Prostate gland (tissue), 2 donors: Measurements from ENCODE around the gene LFNG. TPM values are rescaled to one million over a fixed set of nuclear protein-coding genes. Genes with fewer than 3 reads are reported as not detected.

ENCODE experiments used
- DNase-seq: peaks from one replicate; pipeline ENCODE4 v3.0.0-alpha.2; 2019; ENCODE audit warnings: low spot score
- H3K27ac ChIP-seq, 2 donors: fragments of 200-600 bp; sonication (generic); 2 replicates each; pipeline ENCODE4 v1.5.1; 2017 to 2019
- H3K27me3 ChIP-seq: fragments of 200-600 bp; sonication (generic); replicated peaks from 2 replicates; pipeline ENCODE4 v1.5.1; 2019; ENCODE audit not compliant: insufficient read depth
- H3K36me3 ChIP-seq, 2 donors: fragments of 200-600 bp; sonication (generic); 1 replicate in 1 of 2; 2 replicates in 1 of 2; pipeline versions ENCODE4 v1.5.1 to v1.8.1; 2017 to 2019
- H3K4me1 ChIP-seq: fragments of 200-600 bp; sonication (generic); replicated peaks from 2 replicates; pipeline ENCODE4 v1.5.1; 2019
- H3K4me3 ChIP-seq, 2 donors: fragments of 200-600 bp; sonication (generic); 2 replicates each; pipeline ENCODE4 v1.5.1; 2017 to 2019
- H3K9me3 ChIP-seq: fragments of 200-600 bp; sonication (generic); 2 replicates; pipeline ENCODE4 v1.5.1; 2017
- CTCF ChIP-seq, 4 experiments: fragments of 200-600 bp in 2 of 4; fragments of 450-650 bp in 2 of 4; sonication (generic) in 2 of 4; IDR thresholded peaks; 1 replicate in 3 of 4; 2 replicates in 1 of 4; pipeline ENCODE4 v1.5.1; 2016 to 2019; ENCODE audit warnings: antibody characterized with exemption in 4 of 4, mild to moderate bottlenecking in 2 of 4, moderate library complexity in 2 of 4
- POLR2A ChIP-seq: fragments of 450-650 bp; IDR thresholded peaks from one replicate; pipeline ENCODE4 v1.6.1; 2016; ENCODE audit warnings: antibody characterized with exemption, mild to moderate bottlenecking
- POLR2AphosphoS5 ChIP-seq: sonication (generic); formaldehyde crosslinking; IDR thresholded peaks from one replicate; pipeline ENCODE4 v1.6.1; 2017; ENCODE audit warnings: antibody characterized with exemption
- WGBS: methylation state at CpG from one replicate; pipeline ENCODE4 v1.1.5; 2018; 5-methylcytosine and 5-hydroxymethylcytosine counted together
- intact Hi-C: fragments of 100-400 bp; cut with DNase I; formaldehyde crosslinking; loops from one replicate; pipeline ENCODE4 v1.14.2; 2022
- total RNA-seq, 2 donors: library from RNA; depleted of rRNA; stranded (reverse); fragments of >200 nt; gene quantifications; one replicate each; pipeline ENCODE4 v1.1.0, GENCODE V29; 2016

Gene LFNG
- total RNA-seq, 2 donors from 2014 or later: 45.6 to 51.7 TPM

GRCh38 chr7:2542916-2543871 is 23.6 kb downstream of the LFNG start:
- TF ChIP-seq CTCF (IDR thresholded peaks at IDR 0.05) (no peak), POLR2AphosphoS5 (no peak), POLR2A (no peak)
- Histone ChIP-seq H3K36me3 (peaks cover 24 to 44% of the 10 kb centered on the region in 2 donors), H3K27ac (no peak overlapping the region), H3K9me3 (no peaks in the 10 kb centered on the region), H3K4me3 (no peak overlapping the region), H3K27me3 (no peaks in the 10 kb centered on the region), H3K4me1 (no peaks in the 10 kb centered on the region)
- 93% methylated on average over 53 of the region's 53 CpGs for WGBS
- intact Hi-C loops: no loop called here
- DNase-seq: no peak

DNA sequence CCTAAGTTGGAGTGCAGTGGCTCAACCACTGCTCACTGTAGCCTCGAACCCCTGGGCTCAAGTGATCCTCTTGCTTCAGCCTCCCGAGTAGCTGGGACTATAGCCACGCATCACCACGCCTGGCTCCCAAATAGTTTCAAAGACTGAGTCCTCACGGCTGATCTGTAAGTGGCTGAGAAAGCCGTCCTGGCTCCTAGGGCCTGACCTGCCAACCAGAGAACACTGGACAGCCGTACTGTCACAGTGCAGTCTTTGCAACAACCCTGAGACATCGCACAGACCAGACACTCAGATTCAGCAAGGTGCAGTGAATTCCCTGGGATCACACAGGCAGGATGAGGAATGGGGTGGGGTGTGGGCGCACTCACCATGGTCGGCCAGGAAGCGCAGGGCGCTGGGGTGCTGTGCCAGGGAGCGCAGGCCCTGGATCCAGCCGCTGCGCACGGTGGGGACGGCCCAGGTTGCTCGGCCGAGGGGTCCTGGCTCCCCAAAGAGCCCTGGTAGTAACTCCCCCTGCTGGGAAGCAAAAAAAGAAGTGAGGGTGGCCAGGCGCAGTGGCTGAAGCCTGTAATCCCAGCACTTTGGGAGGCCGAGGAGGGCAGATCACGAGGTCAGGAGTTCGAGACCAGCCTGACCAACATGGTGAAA is 25.1 kb downstream of the LFNG start:
- H3K36me3 ChIP-seq: peaks cover 24 to 35% of the 10 kb centered on the region in 2 donors
- no peak for DNase-seq
- H3K27ac ChIP-seq: no peak overlapping the region
- no peaks in the 10 kb centered on the region for H3K27me3 ChIP-seq
- H3K9me3 ChIP-seq: no peaks in the 10 kb centered on the region
- H3K4me3 ChIP-seq: no peak overlapping the region
- intact Hi-C loops: no loop called here
- no peaks in the 10 kb centered on the region for H3K4me1 ChIP-seq
- WGBS: 92% methylated on average over 23 of the region's 23 CpGs
- TF ChIP-seq POLR2AphosphoS5 (no peak), CTCF (IDR thresholded peaks at IDR 0.05) (no peak)

GRCh38 chr7:2545746-2546425 is 26.3 kb downstream of the LFNG start:
- intact Hi-C loops: no loop called here
- no peak overlapping the region for H3K4me3 ChIP-seq
- 91% methylated on average over 15 of the region's 20 CpGs for WGBS
- no peak for TF ChIP-seq POLR2AphosphoS5
- TF ChIP-seq POLR2A: no peak
- TF ChIP-seq CTCF (IDR thresholded peaks at IDR 0.05): no peak
- no peaks in the 10 kb centered on the region for H3K9me3 ChIP-seq
- H3K27me3 ChIP-seq: no peaks in the 10 kb centered on the region
- H3K27ac ChIP-seq: no peak overlapping the region
- no peak for DNase-seq
- no peaks in the 10 kb centered on the region for H3K4me1 ChIP-seq
- peaks cover 21 to 33% of the 10 kb centered on the region in 2 donors for H3K36me3 ChIP-seq

- Histone ChIP-seq H3K27me3 (no peaks in the 10 kb centered on the region), H3K9me3 (no peaks in the 10 kb centered on the region), H3K36me3 (peaks cover 18 to 22% of the 10 kb centered on the region in 2 donors), H3K4me1 (no peaks in the 10 kb centered on the region), H3K4me3 (no peak overlapping the region), H3K27ac (no peak overlapping the region)
- intact Hi-C loops: no loop called here
- TF ChIP-seq CTCF (IDR thresholded peaks at IDR 0.05) (no peak), POLR2AphosphoS5 (no peak), POLR2A (no peak)
- DNase-seq: no peak
- 94% methylated on average over 31 of the region's 31 CpGs for WGBS
Measured at GRCh38 chr7:2546776-2547586, 27.4 kb downstream of the LFNG start.
